H9 (cell line): ENCODE results near the gene NUP210. TPM values are rescaled to one million over a fixed set of nuclear protein-coding genes. Genes with fewer than 3 reads are reported as not detected.

Source experiments
- DNase-seq: peaks from one replicate; pipeline ENCODE4 v3.0.0-alpha.2; 2017
- H2AFZ ChIP-seq: one replicate; pipeline ENCODE4 v1.6.1; 2013; ENCODE audit warnings: mild to moderate bottlenecking, low read length, control low read depth, moderate library complexity
- H2AK5ac ChIP-seq: 2 replicates; pipeline ENCODE4 v1.6.1; 2013; ENCODE audit warnings: low read length, control low read depth, mixed read lengths; ENCODE audit not compliant: insufficient read length
- H2BK120ac ChIP-seq: one replicate; pipeline ENCODE4 v1.6.1; 2013; ENCODE audit warnings: low read depth, mild to moderate bottlenecking, low read length, control low read depth, inconsistent platforms; ENCODE audit not compliant: poor library complexity, severe bottlenecking
- H2BK12ac ChIP-seq: 2 replicates; pipeline ENCODE4 v1.6.1; 2013; ENCODE audit warnings: low read length, control low read depth, mixed read lengths, low read depth; ENCODE audit not compliant: insufficient read length
- H2BK15ac ChIP-seq: 2 replicates; pipeline ENCODE4 v1.6.1; 2013; ENCODE audit warnings: low read depth, low read length, control low read depth
- H2BK20ac ChIP-seq: one replicate; pipeline ENCODE4 v1.6.1; 2013; ENCODE audit warnings: low read depth, mild to moderate bottlenecking, low read length, control low read depth, inconsistent platforms; ENCODE audit not compliant: poor library complexity, severe bottlenecking
- H2BK5ac ChIP-seq: 2 replicates; pipeline ENCODE4 v1.6.1; 2013; ENCODE audit warnings: low read length, control low read depth, mixed read lengths; ENCODE audit not compliant: insufficient read length
- H3K14ac ChIP-seq: 2 replicates; pipeline ENCODE4 v1.6.1; 2013; ENCODE audit warnings: low read length, control low read depth; ENCODE audit not compliant: insufficient read depth
- H3K18ac ChIP-seq: 2 replicates; pipeline ENCODE4 v1.6.1; 2013; ENCODE audit warnings: low read depth, mild to moderate bottlenecking, mixed read lengths, low read length, control low read depth; ENCODE audit not compliant: insufficient read length
- H3K23ac ChIP-seq: 2 replicates; pipeline ENCODE4 v1.6.1; 2013; ENCODE audit warnings: low read length, control low read depth, mixed read lengths, low read depth; ENCODE audit not compliant: insufficient read length
- H3K23me2 ChIP-seq: 2 replicates; pipeline ENCODE4 v1.6.1; 2013; ENCODE audit warnings: low read depth, mild to moderate bottlenecking, mixed read lengths, low read length, control low read depth; ENCODE audit not compliant: insufficient read length, poor library complexity, severe bottlenecking
- H3K27ac ChIP-seq: 2 replicates; pipeline ENCODE4 v1.5.1; 2013; ENCODE audit warnings: low read length, control low read depth, mixed read lengths, low read depth; ENCODE audit not compliant: insufficient read length
- H3K27me3 ChIP-seq: 2 replicates; pipeline ENCODE4 v1.6.1; 2013; ENCODE audit warnings: low read length, control low read depth, inconsistent platforms; ENCODE audit not compliant: insufficient read depth
- H3K4ac ChIP-seq: 2 replicates; pipeline ENCODE4 v1.6.1; 2013; ENCODE audit warnings: low read depth, mild to moderate bottlenecking, control low read depth, inconsistent platforms, low read length, moderate library complexity
- H3K4me1 ChIP-seq: 2 replicates; pipeline ENCODE4 v1.6.1; 2013; ENCODE audit warnings: low read length, control low read depth, inconsistent platforms; ENCODE audit not compliant: insufficient read depth
- H3K4me2 ChIP-seq: 2 replicates; pipeline ENCODE4 v1.6.1; 2013; ENCODE audit warnings: low read length, control low read depth, mixed read lengths; ENCODE audit not compliant: insufficient read length, insufficient read depth
- H3K56ac ChIP-seq: 2 replicates; pipeline ENCODE4 v1.6.1; 2013; ENCODE audit warnings: low read depth, mild to moderate bottlenecking, mixed read lengths, low read length, control low read depth; ENCODE audit not compliant: insufficient read length
- H3K79me1 ChIP-seq: 2 replicates; pipeline ENCODE4 v1.6.1; 2013; ENCODE audit warnings: low read depth, mild to moderate bottlenecking, moderate library complexity, low read length, control low read depth, inconsistent platforms; ENCODE audit not compliant: insufficient read depth, poor library complexity, severe bottlenecking
- H3K79me2 ChIP-seq: 2 replicates; pipeline ENCODE4 v1.6.1; 2013; ENCODE audit warnings: low read length, control low read depth, inconsistent platforms; ENCODE audit not compliant: insufficient read depth
- H3K9ac ChIP-seq: 2 replicates; pipeline ENCODE4 v1.6.1; 2013; ENCODE audit warnings: low read length, control low read depth, mixed read lengths; ENCODE audit not compliant: insufficient read length; ENCODE audit errors: extremely low read depth
- H3K9me3 ChIP-seq: one replicate; pipeline ENCODE4 v1.6.1; 2013; ENCODE audit warnings: low read depth, low read length, inconsistent platforms; ENCODE audit not compliant: control insufficient read depth
- H3T11ph ChIP-seq: one replicate; pipeline ENCODE4 v1.6.1; 2013; ENCODE audit warnings: mild to moderate bottlenecking, low read length, control low read depth, inconsistent platforms
- H4K20me1 ChIP-seq: one replicate; pipeline ENCODE4 v1.6.1; 2013; ENCODE audit not compliant: control insufficient read depth, insufficient read length, insufficient read depth
- H4K5ac ChIP-seq: 2 replicates; pipeline ENCODE4 v1.6.1; 2013; ENCODE audit warnings: low read depth, mild to moderate bottlenecking, mixed read lengths, low read length, control low read depth; ENCODE audit not compliant: insufficient read length
- H4K8ac ChIP-seq: replicated peaks from 2 replicates; pipeline ENCODE4 v1.6.1; 2013; ENCODE audit warnings: low read length, control low read depth, mixed read lengths, low read depth; ENCODE audit not compliant: insufficient read length
- H4K91ac ChIP-seq: 2 replicates; pipeline ENCODE4 v1.6.1; 2013; ENCODE audit warnings: low read depth, mild to moderate bottlenecking, moderate library complexity, mixed read lengths, low read length, control low read depth; ENCODE audit not compliant: insufficient read length
- H3K27ac Mint-ChIP-seq, 3 experiments: 2 replicates in 2 of 3; 3 replicates in 1 of 3; pipeline ENCODE4 v1.8.0; 2020 to 2021; ENCODE audit warnings: mixed read lengths in 3 of 3, mild to moderate bottlenecking in 1 of 3, moderate library complexity in 1 of 3
- H3K27me3 Mint-ChIP-seq: 2 replicates; pipeline ENCODE4 v1.8.0; 2021; ENCODE audit warnings: low read depth, mild to moderate bottlenecking, moderate library complexity, mixed read lengths
- H3K36me3 Mint-ChIP-seq, 3 experiments: 2 replicates in 2 of 3; 3 replicates in 1 of 3; pipeline ENCODE4 v1.8.0; 2020 to 2021; ENCODE audit warnings: low read depth in 3 of 3, mixed read lengths in 3 of 3; ENCODE audit not compliant: insufficient read depth in 1 of 3
- H3K4me1 Mint-ChIP-seq, 2 experiments: 2 replicates each; pipeline ENCODE4 v1.8.0; 2020; ENCODE audit warnings: mixed read lengths in 2 of 2
- H3K4me3 Mint-ChIP-seq, 2 experiments: 2 replicates in 1 of 2; 3 replicates in 1 of 2; pipeline ENCODE4 v1.8.0; 2020 to 2021; ENCODE audit warnings: mild to moderate bottlenecking in 2 of 2, mixed read lengths in 2 of 2, moderate library complexity in 1 of 2
- H3K9me3 Mint-ChIP-seq, 2 experiments: 2 replicates in 1 of 2; 3 replicates in 1 of 2; pipeline ENCODE4 v1.8.0; 2020; ENCODE audit warnings: mild to moderate bottlenecking in 2 of 2, mixed read lengths in 2 of 2, moderate library complexity in 1 of 2
- CTCF ChIP-seq: fragments of 200-600 bp; sonication (generic); conservative IDR thresholded peaks from 3 replicates; pipeline ENCODE4 v1.8.0; 2021; ENCODE audit warnings: antibody characterized with exemption, mild to moderate bottlenecking
- WGBS: extraction: QIAGEN DNeasy Blood & Tissue Kit; methylation state at CpG from one replicate; pipeline ENCODE4 v1.1.7; 2013; ENCODE audit warnings: missing lambda C conversion rate, low lambda C conversion rate, mixed read lengths; ENCODE audit not compliant: insufficient read length; ENCODE audit errors: extremely low coverage; 5-methylcytosine and 5-hydroxymethylcytosine counted together
- total RNA-seq: library from RNA; stranded (reverse); gene quantifications from 2 replicates; pipeline ENCODE4 v1.2.1, GENCODE V29; 2021

The NUP210 gene
- total RNA-seq, 1 experiment from 2014 or later, result 48.8 TPM

DNA sequence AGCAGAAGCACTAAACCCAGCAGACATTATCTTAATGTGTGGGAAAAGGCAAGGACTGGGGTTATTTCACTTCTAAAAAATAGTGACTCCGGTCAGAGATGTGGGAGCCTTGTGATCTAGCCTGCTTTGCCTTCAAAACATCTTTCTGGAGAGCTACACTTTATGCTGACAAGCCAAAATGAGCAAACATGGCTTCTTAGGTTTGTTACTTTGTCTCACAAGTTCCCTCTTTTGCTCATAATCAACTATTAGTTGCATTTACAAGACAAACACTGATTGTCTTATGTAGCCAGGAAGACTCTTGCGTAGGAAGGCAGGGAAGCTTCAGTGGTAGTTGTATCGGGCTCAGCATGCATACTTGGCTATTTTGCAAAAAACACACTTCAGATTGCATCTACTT is 129.2 kb downstream of the NUP210 start:
- H4K5ac ChIP-seq, result no peak overlapping the region
- H3K79me1 ChIP-seq, result no peaks in the 10 kb centered on the region
- no peaks in the 10 kb centered on the region for H3K36me3 Mint-ChIP-seq
- H3K27ac ChIP-seq, result no peak overlapping the region
- H3K4ac ChIP-seq, result no peak overlapping the region
- H3K23ac ChIP-seq, result no peak overlapping the region
- H3K79me2 ChIP-seq, result no peaks in the 10 kb centered on the region
- H3K4me1 ChIP-seq, result peaks cover 5% of the 10 kb centered on the region; the same call in 1 of the 2 replicates
- no peak overlapping the region for H2BK12ac ChIP-seq
- H2BK120ac ChIP-seq, result no peak overlapping the region
- H3K23me2 ChIP-seq, result no peaks in the 10 kb centered on the region
- H3K56ac ChIP-seq, result no peak overlapping the region
- H3K9me3 Mint-ChIP-seq, result peaks cover 5 to 6% of the 10 kb centered on the region in 2 experiments; a peak in 4 of 5 replicates
- H2BK15ac ChIP-seq, result no peak overlapping the region
- H3K4me1 Mint-ChIP-seq, result peaks cover 10 to 11% of the 10 kb centered on the region in 2 experiments
- H3K14ac ChIP-seq, result no peak overlapping the region
- no peaks in the 10 kb centered on the region for H3K27me3 ChIP-seq
- no peak overlapping the region for H2BK5ac ChIP-seq
- TF ChIP-seq CTCF, result no peak
- H3K4me3 Mint-ChIP-seq, result no peak overlapping the region
- peaks cover 8% of the 10 kb centered on the region for H3K27me3 Mint-ChIP-seq
- no peak overlapping the region for H2BK20ac ChIP-seq
- no peak overlapping the region for H2AFZ ChIP-seq
- WGBS, result no CpG with 5 or more reads among the region's 3 CpGs
- H3K27ac Mint-ChIP-seq, result 0 out of 7 replicates have a peak overlapping the region, but pooled peaks of 1 of the 3 experiments have one; percentile 17
- H4K20me1 ChIP-seq, result no peaks in the 10 kb centered on the region
- no peak overlapping the region for H3T11ph ChIP-seq
- no peak for DNase-seq
- no peak overlapping the region for H3K4me2 ChIP-seq
- H3K18ac ChIP-seq, result no peak overlapping the region
- no peak overlapping the region for H2AK5ac ChIP-seq
- no peak overlapping the region for H3K9ac ChIP-seq
- no peaks in the 10 kb centered on the region for H3K9me3 ChIP-seq
- no peak overlapping the region for H4K8ac ChIP-seq
- no peak overlapping the region for H4K91ac ChIP-seq
